SK-MEL-5 (cell line): ENCODE measurements around the gene CCDC88C. TPM values are rescaled to one million over a fixed set of nuclear protein-coding genes. Genes with fewer than 3 reads are reported as not detected.

Experiments used
- DNase-seq: peaks from one replicate; pipeline ENCODE4 v3.0.0-alpha.2; 2016; ENCODE audit warnings: low read depth, low spot score
- in situ Hi-C: cut with HindIII; loops from 2 replicates; pipeline ENCODE4 v1.10.0; 2016; ENCODE audit warnings: low sequenced_read_pairs, high pct_unique_total_duplicates, low pct_unique_long_range_greater_than_20kb
- total RNA-seq: library from RNA; depleted of rRNA; stranded (reverse); fragments of >200 nt; shearing (Covaris generic); gene quantifications from 2 replicates; pipeline ENCODE4 v1.2.3, GENCODE V29; 2014

Gene CCDC88C
- total RNA-seq, 1 experiment from 2014 or later = 6.4 TPM

GRCh38 chr14:91283666-91284065, 134.0 kb downstream of the CCDC88C start:
- DNase-seq = no peak
- in situ Hi-C loops = loop anchor here (25.0 kb wide), 1 partner anchor 371 kb away; no protein-coding TSS in a partner anchor

DNA sequence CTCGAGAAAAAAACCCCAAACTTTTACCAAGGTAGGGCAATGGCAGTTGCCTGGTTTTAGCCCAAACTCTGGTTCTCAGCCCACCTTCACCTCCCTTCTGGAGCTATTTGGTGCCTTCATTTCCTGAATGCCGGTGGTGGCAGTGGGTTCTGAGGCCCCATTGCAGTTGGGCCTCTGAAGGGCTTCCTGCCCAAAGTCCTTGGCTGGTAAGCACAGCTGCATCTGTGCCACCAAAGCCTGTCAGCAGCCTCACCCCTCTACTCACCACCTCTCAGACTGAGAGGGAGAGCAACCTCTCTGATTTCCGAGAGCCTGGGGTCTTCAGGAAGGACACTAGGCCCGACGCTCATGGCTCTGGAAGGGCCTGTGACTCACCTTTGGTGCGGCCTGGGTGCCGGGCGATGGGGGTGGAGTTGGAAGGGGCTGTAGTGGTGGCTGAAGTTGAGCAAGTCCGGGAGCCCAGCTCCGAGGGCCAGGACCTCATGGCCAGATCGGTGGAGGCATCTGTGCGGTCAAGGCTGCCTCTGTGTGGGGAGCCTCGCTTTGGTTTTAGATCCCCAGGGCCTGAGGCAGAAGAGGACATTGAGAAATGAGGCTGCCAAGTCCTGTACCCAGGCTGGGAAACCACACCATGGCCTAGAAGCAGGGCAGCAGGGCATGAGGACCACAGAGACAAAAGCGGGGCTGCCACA, 134.5 kb downstream of the CCDC88C start:
- in situ Hi-C loops = loop anchor here (25.0 kb wide), 1 partner anchor 371 kb away; no protein-coding TSS in a partner anchor
- no peak for DNase-seq

- in situ Hi-C loops = loop anchor here (25.0 kb wide), 1 partner anchor 369 kb away; no protein-coding TSS in a partner anchor
- no peak for DNase-seq
These were observed 136.3 kb downstream of the CCDC88C start for GRCh38 chr14:91281346-91281745.

DNA sequence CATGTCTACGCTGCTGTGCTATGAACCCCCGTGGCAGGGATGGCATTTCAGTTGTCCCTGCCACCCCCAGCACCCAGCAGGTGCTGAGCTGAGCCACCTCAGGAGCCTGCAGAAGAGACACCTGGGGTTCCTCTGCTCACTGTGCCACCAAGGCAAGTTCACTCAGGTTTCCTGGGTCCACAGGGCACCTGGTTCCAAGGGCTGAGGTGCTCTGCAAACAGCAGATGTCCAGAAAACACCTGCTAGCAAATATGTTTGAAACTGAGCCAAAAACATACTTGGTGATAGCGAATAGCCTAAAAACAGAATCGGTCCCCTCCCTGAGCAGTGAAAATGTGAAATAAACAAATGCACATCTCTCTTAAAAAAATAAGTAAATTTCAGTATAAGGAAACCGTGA, 137.5 kb downstream of the CCDC88C start:
- in situ Hi-C loops = loop anchor here (25.0 kb wide), 1 partner anchor 368 kb away; no protein-coding TSS in a partner anchor
- DNase-seq = no peak

DNA sequence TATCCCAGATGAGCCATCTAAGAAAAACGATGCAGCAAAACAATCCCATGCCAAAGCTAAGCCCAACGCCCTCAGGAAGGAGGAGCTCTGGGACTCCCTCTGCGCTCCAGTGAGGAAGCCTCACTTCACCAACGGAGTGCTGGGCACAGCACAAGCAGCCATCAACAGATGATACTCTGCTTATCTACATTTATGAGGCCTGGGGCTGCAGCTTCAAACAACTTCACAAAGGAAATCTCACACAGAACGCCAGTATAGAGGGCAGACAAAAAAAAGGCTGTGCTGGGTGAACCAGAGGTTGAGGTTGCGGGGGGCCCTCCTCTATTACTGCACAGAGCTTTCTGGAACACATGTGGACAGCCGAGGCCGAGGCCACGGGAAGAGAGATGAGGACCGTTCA, 138.3 kb downstream of the CCDC88C start:
- DNase-seq = no peak
- in situ Hi-C loops = loop anchor here (25.0 kb wide), 1 partner anchor 367 kb away; no protein-coding TSS in a partner anchor

GRCh38 chr14:91278383-91278715, 139.3 kb downstream of the CCDC88C start:
- DNase-seq = no peak
- in situ Hi-C loops = loop anchor here (25.0 kb wide), 1 partner anchor 366 kb away; no protein-coding TSS in a partner anchor

DNA sequence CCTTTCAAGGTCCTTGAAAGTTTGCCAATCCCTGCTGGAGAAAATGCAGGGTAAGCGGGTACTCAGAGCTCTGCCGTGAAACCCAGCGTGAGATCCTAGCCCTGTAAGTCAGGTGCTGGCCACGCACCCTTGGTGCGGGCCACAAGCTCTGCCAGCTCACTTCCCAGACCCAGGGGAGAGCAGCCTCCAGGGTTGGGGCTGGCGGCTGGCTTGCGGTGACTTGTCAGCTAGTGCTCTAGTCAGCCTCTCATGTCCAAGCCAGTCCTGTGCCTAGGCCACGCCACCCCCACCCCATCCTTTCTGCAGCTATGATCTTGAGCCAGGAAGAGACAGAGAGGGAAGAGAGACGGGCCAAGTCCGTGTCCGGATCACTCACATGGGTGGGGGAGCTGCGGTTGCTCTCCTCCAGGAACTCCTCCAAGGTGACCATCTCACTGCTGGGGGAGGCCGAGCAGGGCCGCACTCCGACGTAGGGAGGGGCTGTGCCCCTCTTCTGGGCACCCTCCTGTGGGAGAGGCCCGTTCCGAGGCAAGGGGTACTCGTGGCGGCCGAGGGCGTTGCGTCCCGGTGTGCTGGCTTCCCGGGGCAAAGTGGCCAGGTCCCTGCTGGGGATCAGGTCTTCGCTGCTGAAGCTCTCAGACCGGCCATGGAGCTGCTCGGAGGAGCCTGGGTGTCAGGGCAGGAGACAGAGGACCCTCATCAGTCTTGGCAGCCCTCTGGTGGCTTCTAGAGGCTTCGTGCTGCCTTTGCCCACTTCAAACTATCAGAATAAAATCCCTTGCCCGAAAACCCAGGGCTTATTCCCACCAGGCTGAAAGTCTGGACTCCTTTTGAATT, 139.9 kb downstream of the CCDC88C start:
- in situ Hi-C loops = loop anchor here (25.0 kb wide), 1 partner anchor 365 kb away; no protein-coding TSS in a partner anchor
- no peak for DNase-seq

DNA sequence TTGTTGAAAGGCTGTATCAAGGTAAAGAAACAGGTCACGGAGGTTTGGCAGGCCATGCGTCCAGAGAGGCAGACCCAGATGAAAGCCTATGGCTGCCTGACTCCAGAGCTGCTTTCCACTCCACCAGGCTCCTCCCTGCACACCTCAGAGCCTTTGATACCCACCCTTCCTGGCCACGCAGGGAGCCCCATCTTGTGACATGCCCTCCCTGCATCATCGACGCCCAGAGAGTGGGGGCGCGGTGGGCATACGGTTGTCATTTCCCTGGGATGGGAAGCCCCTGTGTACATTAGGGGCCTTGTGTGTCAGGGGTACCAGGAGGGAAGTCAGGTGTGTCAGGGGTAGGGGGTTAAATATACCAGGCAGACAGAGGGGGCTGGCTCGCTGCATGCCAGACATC, 142.8 kb downstream of the CCDC88C start:
- in situ Hi-C loops = loop anchor here (25.0 kb wide), 1 partner anchor 362 kb away; no protein-coding TSS in a partner anchor

GRCh38 chr14:91273885-91274273, 143.7 kb downstream of the CCDC88C start:
- in situ Hi-C loops = no loop called here
- DNase-seq = no peak

More for the DNA sequence above, 142.8 kb downstream of the CCDC88C start:
- no peak for DNase-seq

- in situ Hi-C loops = no loop called here
These were observed 144.2 kb downstream of the CCDC88C start for GRCh38 chr14:91273273-91273884.

GRCh38 chr14:91272341-91273272, 145.0 kb downstream of the CCDC88C start:
- peak; percentile 42 for DNase-seq
- in situ Hi-C loops = no loop called here

More at GRCh38 chr14:91273273-91273884, 144.2 kb downstream of the CCDC88C start:
- DNase-seq = no peak

DNA sequence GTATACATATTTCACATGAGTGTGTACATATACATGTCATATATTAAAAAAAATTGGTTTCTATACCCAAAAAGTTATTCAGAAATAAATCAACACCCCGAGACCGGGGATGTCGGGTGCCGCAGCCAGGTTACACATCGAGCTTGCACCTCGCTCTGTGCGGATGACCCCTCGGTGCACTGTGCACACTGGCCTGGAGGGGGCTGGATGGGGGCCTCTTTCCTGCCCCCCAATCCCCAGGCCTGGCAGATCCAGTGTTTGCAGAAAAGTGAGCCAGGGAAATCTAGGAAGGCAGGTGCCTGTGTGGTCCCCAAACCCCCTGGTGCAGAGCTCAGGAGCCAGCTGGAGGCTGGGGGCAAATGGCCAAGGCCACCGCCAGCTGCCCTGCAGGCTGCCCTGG, 146.0 kb downstream of the CCDC88C start:
- no peak for DNase-seq
- in situ Hi-C loops = no loop called here

GRCh38 chr14:91270619-91271018, 147.0 kb downstream of the CCDC88C start:
- in situ Hi-C loops = no loop called here
- DNase-seq = no peak

- DNase-seq = no peak
- in situ Hi-C loops = no loop called here
These were observed 147.4 kb downstream of the CCDC88C start for GRCh38 chr14:91270188-91270587.

DNA sequence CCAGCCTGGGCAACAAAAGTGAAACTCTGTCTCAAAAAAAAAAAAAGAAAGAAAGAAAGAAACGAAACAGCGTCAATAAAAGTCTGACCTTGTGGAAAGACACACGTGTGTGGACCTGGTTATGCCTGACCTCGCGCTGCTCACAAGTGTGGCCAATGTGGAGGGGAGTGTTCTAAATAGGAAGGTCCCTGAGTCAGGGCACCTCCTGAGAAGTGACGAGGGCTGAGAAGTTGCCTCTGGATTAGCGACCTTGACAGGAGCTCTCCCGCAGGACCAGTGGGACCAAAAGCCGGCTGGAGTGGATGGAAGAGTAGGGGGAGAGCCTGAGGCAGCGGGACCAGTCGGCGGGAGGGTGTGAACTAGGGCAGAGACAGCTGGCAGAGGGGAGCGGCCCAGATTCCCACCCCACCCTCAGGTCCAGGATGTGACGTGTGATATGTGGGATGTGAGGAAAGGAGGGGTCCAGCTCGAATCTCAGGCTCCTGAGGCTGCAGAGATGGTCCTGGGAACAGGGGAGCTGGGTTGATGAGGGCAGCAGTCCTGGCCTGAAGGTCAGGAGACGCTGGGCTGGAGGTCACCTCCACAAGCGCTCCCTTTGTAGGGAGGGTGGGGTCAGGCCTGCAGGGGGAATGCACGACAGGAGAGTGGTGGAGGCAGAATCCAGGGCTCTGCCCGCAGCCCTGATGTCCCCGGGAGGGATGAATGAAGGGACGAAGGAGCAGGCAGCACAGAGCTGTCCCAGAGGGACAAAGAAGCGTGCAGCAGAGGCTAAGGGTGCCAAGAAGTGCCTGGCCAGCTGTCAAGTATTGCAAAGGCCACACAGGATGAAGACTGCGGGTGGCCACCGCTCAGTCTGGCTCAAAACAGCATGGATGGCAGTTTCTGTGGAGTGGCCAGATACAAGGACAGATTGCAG, 148.3 kb downstream of the CCDC88C start:
- DNase-seq = no peak
- in situ Hi-C loops = no loop called here

DNA sequence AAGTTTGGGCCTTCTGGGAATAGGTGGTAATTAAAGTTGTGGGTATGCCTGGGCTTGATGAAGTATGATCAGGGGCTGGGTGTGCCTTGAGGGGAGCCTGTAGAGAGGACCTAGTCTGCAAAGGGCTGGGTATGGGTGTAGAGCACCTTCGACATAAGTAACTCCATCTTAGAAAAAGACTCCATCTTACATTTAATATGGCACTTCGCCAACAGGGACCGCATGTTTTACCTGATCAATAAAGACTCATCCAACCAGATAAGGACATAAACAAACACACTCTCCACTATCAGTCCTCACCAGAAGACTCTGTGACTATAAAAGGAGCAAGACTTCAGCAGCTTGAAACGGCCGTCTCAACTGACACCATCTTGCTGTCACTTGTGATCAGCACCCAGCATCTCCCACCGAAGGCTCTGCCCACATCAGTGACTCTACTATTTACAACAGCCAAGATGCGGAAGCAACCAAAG, 149.6 kb downstream of the CCDC88C start:
- DNase-seq = no peak
- in situ Hi-C loops = no loop called here
